HG03354 (cell line): ENCODE measurements around the gene NCR2.

Source experiments
- ATAC-seq: cut with Tn5 transposase; IDR thresholded peaks from one replicate; pipeline ENCODE4 v1.9.1; 2021; ENCODE audit warnings: mild to moderate bottlenecking; ENCODE audit not compliant: unreplicated experiment, poor library complexity, severe bottlenecking

The NCR2 gene

DNA sequence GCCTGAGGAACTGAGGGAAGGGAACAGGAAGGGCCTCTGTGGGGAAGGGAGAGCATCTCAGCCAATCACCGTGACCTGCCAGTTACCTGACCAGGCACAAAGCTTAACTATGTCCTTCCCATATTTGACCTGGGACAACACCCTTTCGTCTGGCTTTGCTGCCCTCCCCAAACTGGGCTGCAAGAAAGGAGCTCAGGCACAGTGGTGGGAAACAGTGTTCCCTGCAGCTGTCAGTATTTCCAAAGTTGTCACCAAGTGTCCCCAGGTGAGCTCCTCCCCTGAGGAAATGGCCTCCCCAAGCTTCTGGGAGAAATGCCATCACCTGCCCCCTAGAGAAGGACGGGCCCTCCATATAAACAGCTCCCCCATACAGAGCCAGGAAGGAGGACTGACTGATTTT is 17.9 kb downstream of the NCR2 start:
- no peak for ATAC-seq

DNA sequence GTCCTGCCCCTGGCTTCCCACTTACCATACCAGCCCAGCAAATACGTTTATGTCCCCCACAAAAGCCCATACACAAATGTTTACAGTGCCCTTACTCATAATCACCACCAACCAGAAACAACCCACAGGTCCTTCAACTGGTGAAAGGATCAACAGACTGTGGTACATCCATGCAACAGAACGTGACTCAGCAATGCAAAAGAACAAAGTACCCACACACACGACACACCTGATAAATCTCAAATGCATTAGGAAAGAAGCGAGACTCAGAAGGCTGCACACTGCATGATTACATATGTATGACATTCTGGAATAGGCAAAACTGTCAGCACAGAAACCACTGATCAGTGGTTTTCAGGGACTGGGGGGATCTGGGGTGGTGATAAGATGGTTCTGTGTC is 20.5 kb downstream of the NCR2 start:
- no peak for ATAC-seq

DNA sequence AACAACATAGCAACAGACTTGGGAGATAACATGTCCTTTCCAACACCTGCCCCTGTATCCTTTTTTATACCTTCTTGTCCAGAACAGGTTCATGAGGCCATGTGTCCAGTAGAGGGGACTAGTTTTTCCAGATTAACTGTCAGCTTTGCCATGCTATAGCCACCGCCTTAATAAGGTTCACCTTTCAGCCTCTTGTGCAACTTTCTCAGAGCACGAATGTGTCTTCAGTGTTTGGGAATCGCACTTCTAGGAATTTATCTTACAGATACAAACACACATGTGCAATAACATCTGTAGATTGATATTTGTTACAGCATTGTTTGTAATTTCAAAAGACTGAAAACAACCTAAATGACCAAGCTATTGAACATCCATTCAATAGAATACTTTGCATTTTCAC is 21.4 kb downstream of the NCR2 start:
- no peak for ATAC-seq

DNA sequence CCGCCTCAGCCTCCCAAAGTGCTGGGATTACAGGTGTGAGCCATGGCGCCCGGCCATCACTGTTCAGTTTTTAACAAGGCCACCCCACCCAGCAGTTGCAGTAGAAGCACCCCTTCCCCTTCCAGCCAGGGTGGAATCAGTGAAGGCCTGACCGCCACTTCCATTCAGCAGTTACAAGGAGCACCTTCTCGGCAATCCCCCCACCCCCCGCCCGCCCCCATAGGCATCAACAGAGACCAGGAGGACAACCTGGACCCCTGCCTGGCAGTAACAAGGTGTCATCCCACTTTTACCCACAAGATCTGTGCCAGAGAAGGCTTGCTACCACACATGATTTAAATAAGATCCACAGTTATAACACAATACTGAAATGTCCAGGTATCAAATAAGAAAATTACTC is 23.1 kb downstream of the NCR2 start:
- no peak for ATAC-seq

DNA sequence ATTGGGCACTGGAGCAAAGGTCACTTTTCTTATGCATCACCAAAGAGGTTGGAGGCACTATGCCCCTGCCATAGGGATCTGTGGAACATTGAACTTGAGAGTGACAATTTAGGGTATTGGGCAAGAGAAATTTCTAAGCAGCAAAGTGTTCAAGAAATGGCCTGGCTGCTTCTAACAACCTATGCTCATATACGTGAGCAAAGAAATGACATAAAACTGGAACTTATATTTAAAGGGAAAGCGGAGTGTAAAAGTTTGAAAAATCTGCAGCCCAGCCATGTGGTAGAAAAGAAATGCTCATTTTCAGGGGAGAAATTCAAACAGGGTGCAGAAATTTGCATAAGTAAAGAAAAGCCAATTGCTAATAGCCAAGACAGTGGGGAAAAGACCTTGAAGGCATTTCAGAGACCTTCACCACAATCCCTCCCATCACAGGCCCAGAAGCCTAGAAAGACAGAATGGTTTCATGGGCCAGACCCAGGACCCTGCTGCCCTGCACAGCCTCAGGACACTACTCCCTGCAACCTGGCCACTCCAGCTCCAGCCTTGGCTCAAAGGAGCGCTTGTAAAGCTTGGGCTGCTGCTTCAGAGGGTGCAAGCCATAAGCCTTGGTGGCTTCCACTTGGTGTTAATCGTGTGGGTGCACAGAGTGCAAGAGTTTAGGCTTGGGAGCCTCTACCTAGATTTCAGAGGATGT is 24.4 kb downstream of the NCR2 start:
- ATAC-seq, result no peak

DNA sequence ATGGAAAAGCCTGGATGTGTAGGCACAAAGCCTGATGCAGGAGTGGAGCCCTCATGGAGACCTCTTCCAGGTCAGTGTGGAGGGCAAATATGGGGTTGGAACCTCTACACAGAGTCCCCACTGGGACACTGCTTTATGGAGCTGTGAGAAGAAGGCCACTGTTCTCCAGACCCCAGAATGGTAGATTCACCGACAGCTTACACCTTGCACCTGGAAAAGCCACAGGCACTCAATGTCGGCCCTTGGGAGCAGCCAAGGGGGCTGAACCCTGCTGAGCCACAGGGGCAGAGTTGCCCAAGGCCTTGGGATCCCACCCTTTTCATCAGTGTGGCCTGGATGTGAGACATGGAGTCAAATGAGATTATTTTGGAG is 24.9 kb downstream of the NCR2 start:
- no peak for ATAC-seq

DNA sequence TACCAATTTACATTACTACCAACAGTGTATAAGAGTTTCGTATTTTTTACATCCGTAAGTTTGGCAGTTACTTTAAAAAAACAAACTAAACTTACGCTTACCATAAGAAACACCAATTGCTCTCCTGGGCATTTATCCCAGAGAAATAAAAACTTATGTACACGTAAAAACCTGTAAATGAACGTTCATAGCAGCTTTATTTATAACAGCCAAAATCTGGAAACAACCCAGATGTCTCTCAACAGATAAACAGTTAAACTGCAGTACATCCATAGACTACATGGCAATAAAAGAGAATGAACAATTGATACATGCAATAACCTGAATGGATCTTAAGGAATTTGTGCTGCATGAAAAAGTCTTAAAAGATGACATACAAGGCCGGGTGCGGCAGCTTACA is 30.7 kb downstream of the NCR2 start:
- no peak for ATAC-seq

DNA sequence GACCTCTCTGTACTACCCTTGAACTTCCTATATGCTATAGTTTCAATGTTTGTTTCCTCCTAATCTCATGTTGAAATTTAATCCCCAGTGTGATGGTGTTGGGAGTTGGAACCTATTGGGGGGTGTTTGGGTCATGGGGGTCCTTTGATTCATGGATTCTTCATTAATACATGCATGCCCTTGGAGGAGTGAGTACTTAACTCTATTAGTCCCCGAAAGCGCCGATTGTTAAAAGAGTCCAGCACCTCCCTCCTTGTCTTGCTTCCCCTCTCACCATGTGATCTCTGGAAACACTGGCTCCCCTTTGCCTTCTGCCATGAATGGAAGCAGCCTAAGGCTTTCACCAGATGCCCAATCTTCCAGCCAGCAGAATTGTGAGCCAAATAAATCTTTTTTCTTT is 31.7 kb downstream of the NCR2 start:
- no peak for ATAC-seq

DNA sequence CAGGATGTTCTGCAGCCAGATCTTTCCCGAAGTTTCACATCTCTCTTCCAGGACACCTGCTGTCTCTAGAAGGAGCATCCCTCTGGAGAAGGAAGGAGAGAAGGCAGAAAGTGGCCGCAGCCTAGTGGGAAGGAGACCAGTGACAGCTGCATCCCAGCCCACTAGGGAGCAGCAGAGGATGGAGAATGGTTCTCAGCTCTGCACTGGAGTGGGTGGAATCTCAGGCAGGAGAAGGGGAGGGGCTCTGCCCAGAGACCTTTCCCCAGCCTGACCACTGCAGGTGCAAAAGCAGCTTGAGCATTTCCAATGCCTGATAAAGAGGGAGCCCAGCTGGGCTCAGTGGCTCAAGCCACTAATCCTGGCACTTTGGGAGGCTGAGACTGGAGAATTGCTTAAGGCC is 32.3 kb downstream of the NCR2 start:
- ATAC-seq, result no peak

DNA sequence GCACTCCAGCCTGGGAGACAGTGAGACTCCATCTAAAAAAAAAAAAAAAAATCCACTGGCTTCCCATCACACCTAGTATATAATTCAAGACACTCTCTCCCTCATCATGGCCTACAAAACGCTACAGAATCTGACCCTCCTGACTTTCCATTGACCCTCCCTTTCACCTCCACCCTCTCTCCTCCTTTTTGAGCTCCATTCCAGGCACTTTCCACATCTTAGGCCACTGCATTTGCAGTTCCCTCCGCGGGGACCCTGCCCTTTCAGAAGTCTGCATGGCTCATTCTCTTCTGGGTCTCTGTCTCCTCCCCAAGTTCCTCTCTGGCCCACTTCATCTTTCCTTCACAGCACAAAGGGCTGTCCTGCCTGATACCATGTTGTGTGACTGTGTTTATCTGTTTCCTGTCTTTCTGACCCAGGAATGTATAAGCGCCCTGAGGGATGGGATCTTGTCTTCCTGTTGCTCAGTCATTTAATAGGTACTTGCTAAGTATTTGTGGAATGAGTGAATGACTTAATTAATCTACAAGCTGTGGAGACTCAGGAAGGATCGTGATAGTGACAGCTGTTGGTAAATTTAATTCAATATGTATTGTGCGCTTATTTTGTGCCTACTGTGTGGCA is 35.2 kb downstream of the NCR2 start:
- no peak for ATAC-seq

DNA sequence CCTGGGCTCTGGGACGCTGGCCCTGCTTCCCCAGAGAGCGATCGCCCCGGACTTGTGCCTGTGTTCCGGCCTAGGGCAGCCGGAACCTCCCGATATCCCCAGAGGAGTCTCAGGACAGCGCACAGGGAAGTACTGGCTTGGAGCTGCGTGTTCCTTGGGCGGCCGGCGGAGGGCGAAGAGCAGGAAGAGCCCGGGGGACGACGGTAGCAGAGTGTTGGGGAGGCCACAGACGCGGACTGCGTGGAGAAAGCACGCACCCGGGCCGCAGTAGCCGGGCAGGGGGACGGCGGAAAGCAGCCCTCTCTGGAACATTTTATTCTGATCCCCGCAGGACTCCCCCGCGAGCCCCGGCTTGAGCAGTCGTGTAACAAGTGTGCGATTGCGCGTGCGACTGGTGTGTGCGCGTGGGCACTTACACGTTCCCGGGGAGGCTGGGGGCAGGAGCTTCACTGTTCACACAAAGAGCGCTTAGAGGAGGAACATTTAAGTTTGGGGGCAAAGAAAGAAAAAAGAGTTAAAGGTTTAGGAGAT is 36.1 kb downstream of the NCR2 start:
- no peak for ATAC-seq

DNA sequence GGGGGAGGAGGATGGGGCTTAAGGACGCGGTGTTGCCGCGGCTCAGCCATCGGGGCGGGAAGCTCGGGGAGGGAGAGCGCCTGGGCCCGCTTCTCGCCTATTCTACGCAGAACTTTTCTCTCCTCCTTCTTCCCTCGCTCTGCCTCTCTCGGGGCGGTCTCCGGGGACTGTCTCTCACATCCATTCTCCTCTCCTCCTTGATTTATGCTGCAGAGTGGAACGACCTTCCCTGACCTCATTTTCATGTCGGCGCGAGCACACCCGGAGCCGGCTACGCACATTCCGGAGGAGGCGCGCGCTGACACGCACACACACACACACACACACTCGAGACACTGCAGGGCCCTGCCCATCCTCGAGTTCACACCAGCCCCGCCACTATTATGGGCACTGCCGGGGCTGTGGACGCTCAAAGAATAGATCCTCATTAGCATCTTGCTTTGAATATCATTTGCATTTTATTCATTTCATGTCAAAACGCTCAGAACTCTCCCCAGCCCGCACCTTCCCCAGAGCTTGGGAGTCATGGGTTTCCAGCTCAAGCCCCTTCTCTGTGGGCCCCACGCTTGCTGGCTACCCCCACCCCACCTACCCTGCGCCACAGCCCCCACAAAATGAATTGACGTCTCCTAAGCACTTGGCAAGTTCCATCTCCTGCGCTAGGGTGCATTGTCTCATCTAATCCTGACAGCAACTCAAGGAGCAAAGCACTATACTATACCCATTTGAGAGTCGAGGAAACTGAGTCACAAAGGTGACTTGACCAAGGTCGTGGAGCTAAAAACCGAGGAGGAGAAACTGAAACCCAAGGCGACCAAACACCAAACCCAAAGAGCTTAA is 36.8 kb downstream of the NCR2 start:
- no peak for ATAC-seq

DNA sequence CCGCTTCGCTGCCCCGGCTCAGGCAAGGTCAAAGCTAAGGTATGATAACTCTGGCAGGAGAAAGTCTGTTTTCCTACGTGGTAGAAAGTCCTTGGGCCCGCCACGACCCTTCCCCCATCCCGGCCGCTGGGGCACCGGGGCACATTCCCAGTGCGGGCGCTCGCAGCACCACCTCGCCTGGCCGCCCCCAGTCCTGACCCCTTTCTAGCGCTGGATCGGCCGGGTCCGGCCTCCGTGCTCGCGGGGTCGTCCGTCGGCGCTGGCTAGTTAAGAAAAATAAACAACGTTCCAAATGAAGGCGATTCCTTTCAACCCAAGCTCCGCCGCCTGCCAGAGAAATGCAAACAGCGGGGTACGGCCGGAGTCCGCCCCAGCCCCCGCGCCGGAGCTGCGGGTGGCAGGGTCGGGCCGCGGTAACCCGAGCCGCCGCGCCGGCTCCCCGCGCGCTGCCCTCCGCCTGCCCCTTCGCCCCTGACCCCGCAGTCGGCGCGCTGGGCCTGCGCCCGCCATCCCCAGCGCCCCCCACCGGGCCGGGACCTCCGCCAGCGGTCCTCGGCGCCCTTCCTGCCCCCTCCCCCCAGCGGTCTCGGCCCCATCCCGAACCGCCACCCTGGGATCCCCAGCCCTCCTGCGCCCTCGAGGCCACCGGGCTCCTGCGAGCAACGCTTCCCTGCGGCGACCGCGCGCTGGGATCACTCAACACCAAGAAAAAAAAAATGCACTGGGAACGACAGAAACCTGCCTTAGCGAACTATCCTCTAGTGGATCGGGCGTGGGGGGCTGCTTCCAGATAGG is 37.6 kb downstream of the NCR2 start:
- no peak for ATAC-seq

DNA sequence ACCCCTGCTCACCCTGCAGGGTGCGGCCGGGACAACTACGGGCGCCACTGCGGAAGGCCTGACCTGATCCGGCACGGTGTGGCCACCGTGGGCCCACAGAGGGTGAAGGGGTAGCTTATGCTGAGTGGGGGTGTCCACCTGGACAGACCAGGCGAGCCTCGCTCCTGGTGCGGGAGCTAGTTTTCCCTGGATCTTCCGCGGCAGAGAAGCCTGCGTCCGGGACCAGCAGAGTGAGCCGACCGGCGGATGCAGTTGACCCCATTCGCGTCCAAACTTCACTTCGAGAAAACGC is 38.2 kb downstream of the NCR2 start:
- no peak for ATAC-seq

DNA sequence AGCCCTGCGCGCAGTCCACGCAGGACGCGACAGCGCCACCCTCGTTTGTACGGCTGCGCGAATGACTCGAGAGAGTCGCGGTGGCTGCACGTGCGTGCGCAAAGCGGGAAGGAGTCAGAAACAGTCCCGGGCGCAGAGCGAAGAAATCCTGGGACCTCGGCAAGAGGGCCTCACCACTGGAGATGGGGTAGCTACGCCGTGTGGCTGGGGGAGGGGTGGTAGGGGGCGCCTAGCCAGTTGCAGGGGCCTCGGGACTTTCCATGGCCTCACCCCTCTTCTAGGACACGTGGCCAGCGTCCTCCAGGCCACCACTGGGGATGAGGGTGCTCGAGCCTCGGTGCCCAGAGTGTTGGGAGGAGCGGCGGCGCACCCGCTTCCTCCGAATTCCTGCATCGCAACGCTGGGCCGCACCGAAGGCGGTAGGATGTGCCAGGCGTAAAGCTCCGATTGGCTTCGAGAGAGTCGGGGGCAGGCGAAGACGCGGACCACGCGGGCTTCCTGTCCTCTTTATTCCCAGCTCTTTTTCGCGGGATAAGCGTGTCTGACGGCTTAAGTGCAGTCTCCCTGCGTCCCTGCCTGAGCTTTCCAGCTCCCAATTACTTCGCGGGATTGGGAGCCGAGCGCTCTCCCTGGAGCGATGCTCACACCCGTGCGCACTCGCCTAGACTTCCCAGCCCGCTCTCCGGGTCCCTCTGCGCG is 38.7 kb downstream of the NCR2 start:
- no peak for ATAC-seq

DNA sequence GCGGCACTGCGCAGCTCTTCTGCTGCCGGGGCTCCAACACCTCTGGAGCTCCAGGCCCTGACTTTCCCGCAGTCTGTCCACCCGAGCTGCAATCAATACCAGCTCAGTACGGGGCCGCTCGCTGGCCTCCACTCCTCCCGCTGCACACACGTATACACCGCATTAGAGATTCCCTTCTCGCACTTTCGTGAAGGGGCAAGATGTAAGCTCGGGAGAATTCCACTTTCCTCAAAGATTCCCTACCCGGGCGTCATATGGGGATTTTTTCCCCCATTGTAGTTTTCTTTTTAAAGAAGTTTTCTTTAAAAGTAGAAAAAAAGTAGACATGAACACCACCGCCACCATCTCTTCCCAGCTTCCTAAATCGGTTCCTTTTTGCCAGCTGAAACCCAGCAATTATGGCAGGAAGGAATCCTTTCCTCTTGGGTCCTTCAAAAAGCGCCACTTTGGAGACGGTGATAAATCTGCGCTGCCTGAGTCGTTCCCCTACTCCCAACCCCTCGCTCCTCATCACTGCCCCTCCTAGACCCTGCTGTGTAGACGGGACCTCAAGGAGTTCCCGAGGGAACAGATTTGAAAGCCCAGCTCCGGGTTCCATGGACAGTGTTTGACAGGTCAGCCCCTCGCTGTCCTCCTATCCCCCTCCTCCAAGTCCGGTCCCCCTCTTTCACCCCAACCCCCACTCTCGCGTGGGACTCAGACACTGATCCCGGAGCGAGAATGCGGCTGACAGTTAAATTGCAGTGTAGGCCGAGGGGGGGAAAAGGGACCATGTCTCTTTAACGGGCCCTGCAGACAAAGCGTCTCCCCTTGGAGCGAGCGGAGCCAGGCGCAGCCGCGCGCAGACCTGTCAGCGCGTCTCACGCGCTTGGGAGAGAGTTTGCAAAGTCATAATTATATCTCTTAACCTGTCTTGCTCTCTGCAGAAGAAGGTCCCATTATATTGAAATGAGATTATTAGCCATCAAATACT is 39.5 kb downstream of the NCR2 start:
- no peak for ATAC-seq

DNA sequence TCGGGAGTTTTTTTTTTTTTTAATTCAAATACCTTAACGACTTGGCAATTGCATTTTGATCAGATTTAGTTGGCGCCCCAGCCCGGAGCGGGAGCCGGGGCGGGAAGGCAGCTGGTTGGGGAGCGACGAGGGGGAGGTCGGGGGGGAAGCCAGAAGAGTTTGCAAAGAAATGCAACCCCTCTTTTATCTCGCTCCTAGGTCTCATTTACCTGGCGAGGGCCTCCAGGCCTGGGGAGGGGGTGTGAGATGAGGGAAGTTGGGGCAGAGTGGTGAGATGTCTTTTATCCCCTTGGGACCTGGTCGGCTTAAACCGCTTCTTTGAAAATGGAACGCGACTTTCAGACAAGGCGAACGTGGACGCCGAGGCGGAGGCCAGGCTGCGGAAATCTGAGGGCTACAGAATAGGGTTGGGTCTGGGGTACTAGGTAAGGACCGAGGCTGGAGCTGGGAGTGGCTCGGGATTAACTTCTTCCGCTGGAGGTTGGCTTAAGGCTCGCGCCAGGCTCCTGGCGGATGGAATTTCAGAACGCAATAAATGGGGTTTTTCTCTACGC is 40.3 kb downstream of the NCR2 start:
- ATAC-seq, result no peak

DNA sequence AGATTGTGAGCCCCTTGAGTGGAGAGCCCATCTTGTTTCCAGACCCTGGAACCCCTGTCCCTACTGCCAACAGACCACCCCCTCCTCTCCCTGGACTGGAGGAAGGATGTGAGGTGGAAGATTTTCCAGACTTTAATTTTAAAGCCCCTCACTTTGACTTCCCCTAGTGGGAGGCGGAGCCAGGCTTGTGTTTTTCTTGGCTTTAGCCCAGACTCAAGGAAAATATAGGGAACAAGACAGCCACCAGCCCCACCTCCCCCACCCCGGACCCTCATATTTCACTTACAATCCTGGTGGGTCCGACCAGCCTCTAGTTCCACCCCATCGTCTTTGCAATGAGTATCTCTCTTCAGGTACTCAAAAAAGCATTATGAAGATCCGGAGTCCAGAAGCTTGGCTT is 40.8 kb downstream of the NCR2 start:
- ATAC-seq, result no peak
